Activated T-cell treated with anti-CD3 and anti-CD28 coated beads, Interleukin-2, amount 50 U/mL, for 72 hours (primary cell): ENCODE measurements around the gene CD180. TPM values are rescaled to one million over a fixed set of nuclear protein-coding genes. Genes with fewer than 3 reads are reported as not detected.
A peak's percentile ranks its signal among the peaks of the same experiment; 100 is the strongest.

Experiments used
- ATAC-seq, 2 donors: fragments of 150-1000 bp; cut with Tn5 transposase; replicated peaks in 1 of 2; 2 replicates each; pipeline ENCODE4 v1.10.0; 2021; ENCODE audit warnings: moderate library complexity in 2 of 2, mild to moderate bottlenecking in 1 of 2
- DNase-seq, 2 donors: peaks; one replicate each; pipeline ENCODE4 v3.0.0; 2021 to 2022; ENCODE audit warnings: mixed read lengths in 1 of 2
- H3K27ac Mint-ChIP-seq: one replicate; pipeline ENCODE4 v1.8.0; 2022; ENCODE audit warnings: mild to moderate bottlenecking, moderate library complexity, mixed read lengths
- H3K27me3 Mint-ChIP-seq: one replicate; pipeline ENCODE4 v1.8.0; 2022; ENCODE audit warnings: low read depth, mixed read lengths
- H3K36me3 Mint-ChIP-seq, 2 donors: one replicate each; pipeline ENCODE4 v1.8.0; 2022; ENCODE audit warnings: mixed read lengths in 2 of 2, mild to moderate bottlenecking in 1 of 2; ENCODE audit not compliant: insufficient read depth in 2 of 2
- H3K4me1 Mint-ChIP-seq: one replicate; pipeline ENCODE4 v1.8.0; 2022; ENCODE audit warnings: low read depth, mixed read lengths
- H3K4me3 Mint-ChIP-seq, 2 donors: one replicate each; pipeline ENCODE4 v1.8.0; 2022; ENCODE audit warnings: mild to moderate bottlenecking in 2 of 2, mixed read lengths in 2 of 2, moderate library complexity in 2 of 2
- H3K9me3 Mint-ChIP-seq, 2 donors: one replicate each; pipeline ENCODE4 v1.8.0; 2022; ENCODE audit warnings: mixed read lengths in 2 of 2
- total RNA-seq, 2 donors: library from RNA; stranded (reverse); gene quantifications; one replicate each; pipeline ENCODE4 v1.2.3, GENCODE V29; 2022

CD180 gene
- under 1 TPM; 0.05 to 0.14 TPM for total RNA-seq

GRCh38 chr5:67196537-67197059, at the start of gene CD180:
Gene CD180, minus strand, starts transcription at chr5:67196799. Its CDS starts 158 bp downstream, at chr5:67196641.
- Mint-ChIP-seq H3K4me1 (peaks cover 53% of the 10 kb centered on the region), H3K4me3 (no peak within 1 kb of the TSS), H3K9me3 (peaks cover 1 to 5% of the 10 kb centered on the region in 2 donors), H3K27me3 (no peaks in the 10 kb centered on the region), H3K27ac (no peak within 1 kb of the TSS), H3K36me3 (peaks cover 3 to 25% of the 10 kb centered on the region in 2 donors)
- ATAC-seq (no peak), DNase-seq (no peak)

GRCh38 chr5:67246108-67246507, 49.5 kb upstream of the CD180 start:
- no peaks in the 10 kb centered on the region for H3K9me3 Mint-ChIP-seq
- ATAC-seq (no peak), DNase-seq (peak in 1 of 2 donors; percentile 36)
- H3K4me1 Mint-ChIP-seq = peaks cover 8% of the 10 kb centered on the region
- H3K4me3 Mint-ChIP-seq = no peak overlapping the region
- H3K27ac Mint-ChIP-seq = no peak overlapping the region
- no peaks in the 10 kb centered on the region for H3K36me3 Mint-ChIP-seq
- no peaks in the 10 kb centered on the region for H3K27me3 Mint-ChIP-seq

DNA sequence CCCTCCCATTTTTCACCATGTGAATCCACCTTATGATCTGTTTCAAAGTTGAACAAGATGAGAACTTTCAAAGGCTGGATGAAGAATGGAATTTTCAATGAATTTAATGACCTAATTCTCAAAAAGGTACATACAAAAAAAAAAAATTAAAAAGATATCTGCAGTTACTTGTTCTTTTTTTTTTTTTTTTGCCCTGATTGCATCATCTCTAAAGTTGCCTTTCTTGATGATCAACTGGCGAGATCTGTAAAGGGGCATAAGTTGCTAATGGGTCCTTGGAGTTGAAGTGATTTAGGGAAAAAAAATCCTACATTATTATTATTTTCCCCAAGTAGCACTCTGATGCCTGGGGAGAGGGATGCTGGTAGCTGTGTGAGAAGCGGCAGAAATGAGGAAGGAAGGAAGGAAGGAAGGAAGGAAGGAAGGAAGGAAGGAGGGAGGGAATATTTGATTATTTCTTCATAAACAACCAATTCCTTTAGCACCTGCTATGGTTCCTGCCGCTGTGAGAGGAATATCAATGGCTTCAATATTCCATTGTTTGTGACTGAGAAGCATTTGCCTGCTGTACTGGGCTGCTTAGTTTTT, 48.8 kb upstream of the CD180 start:
- Mint-ChIP-seq H3K27me3 (no peaks in the 10 kb centered on the region), H3K36me3 (no peaks in the 10 kb centered on the region), H3K4me3 (no peak overlapping the region), H3K9me3 (no peaks in the 10 kb centered on the region), H3K27ac (peak overlapping the region; percentile 60), H3K4me1 (peaks cover 11% of the 10 kb centered on the region)
- DNase-seq = no peak
- ATAC-seq = no peak

GRCh38 chr5:67244345-67244793, 47.8 kb upstream of the CD180 start:
- H3K27ac Mint-ChIP-seq = no peak overlapping the region
- no peak for DNase-seq
- H3K4me1 Mint-ChIP-seq = peaks cover 11% of the 10 kb centered on the region
- no peaks in the 10 kb centered on the region for H3K36me3 Mint-ChIP-seq
- ATAC-seq = no peak
- H3K4me3 Mint-ChIP-seq = no peak overlapping the region
- no peaks in the 10 kb centered on the region for H3K27me3 Mint-ChIP-seq
- H3K9me3 Mint-ChIP-seq = no peaks in the 10 kb centered on the region

DNA sequence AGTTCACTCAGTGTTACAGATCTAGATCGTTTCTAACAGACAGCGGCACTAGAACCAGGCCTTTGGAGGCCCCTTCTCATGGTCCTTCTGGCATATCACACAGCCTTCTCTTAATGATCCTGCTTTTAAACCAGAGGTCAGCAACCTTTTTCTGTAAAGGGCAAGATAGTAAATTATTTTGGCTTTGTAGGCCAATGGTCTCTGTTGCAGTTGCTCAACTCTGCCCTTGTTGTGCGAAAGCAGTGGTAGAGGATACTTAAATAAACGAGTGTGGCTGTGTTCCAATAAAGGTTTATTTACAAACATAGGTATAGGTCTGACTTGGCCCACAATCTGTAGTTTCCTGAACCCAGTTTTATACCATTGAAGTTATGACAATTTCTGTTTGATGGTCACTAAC, 47.3 kb upstream of the CD180 start:
- Mint-ChIP-seq H3K4me1 (peaks cover 11% of the 10 kb centered on the region), H3K27ac (no peak overlapping the region), H3K4me3 (no peak overlapping the region), H3K9me3 (no peaks in the 10 kb centered on the region), H3K27me3 (no peaks in the 10 kb centered on the region), H3K36me3 (no peaks in the 10 kb centered on the region)
- DNase-seq (no peak), ATAC-seq (no peak)

GRCh38 chr5:67243349-67243748, 46.8 kb upstream of the CD180 start:
- no peak overlapping the region for H3K4me3 Mint-ChIP-seq
- ATAC-seq = no peak

DNA sequence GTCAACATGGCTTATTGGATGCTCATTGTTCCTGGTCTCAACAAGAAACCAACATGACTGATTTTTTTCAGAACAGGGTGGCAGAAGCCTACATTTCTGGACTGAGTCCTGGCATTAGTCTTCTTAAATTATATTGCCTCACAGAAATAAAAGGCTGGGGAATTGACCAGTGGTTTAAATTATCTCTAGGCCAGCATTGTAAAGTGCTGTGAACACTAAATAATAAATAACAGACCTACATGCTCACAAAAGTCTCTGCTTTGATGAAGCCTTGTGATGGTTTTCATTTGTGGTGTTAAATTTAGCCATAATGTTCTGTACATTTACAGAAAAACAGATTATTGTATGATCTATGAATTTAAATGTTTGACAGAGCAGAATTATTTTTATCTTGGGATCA, 44.7 kb upstream of the CD180 start:
- H3K27ac Mint-ChIP-seq = no peak overlapping the region
- no peak for ATAC-seq
- no peaks in the 10 kb centered on the region for H3K36me3 Mint-ChIP-seq
- no peaks in the 10 kb centered on the region for H3K9me3 Mint-ChIP-seq
- H3K4me1 Mint-ChIP-seq = peaks cover 11% of the 10 kb centered on the region
- no peak overlapping the region for H3K4me3 Mint-ChIP-seq
- peaks cover 2% of the 10 kb centered on the region for H3K27me3 Mint-ChIP-seq
- DNase-seq = no peak

More at GRCh38 chr5:67243349-67243748, 46.8 kb upstream of the CD180 start:
- Mint-ChIP-seq H3K9me3 (no peaks in the 10 kb centered on the region), H3K4me1 (peaks cover 11% of the 10 kb centered on the region), H3K36me3 (no peaks in the 10 kb centered on the region), H3K27me3 (no peaks in the 10 kb centered on the region), H3K27ac (no peak overlapping the region)
- DNase-seq = no peak

DNA sequence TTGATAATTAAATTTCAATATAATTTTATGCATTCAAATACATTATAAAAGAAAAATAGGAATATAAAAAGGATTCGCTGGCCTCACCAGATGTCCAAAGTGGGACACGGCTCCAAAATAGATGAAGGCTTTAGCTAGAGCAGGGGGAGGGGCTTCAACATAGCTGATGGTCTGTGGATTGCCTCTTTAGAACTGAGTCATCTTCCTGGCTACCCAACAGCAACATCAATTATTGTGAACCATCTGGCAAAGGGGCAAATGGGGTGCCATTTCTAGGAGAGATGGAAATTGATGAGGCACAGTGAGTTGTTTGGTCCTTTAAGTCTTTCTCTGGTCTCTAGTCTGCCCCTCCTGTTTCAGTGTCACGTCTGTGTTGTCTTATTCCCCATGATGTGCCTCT, 44.2 kb upstream of the CD180 start:
- Mint-ChIP-seq H3K36me3 (no peaks in the 10 kb centered on the region), H3K27ac (no peak overlapping the region), H3K4me3 (no peak overlapping the region), H3K27me3 (peaks cover 7% of the 10 kb centered on the region), H3K4me1 (peaks cover 11% of the 10 kb centered on the region), H3K9me3 (no peaks in the 10 kb centered on the region)
- no peak for DNase-seq
- ATAC-seq = no peak

GRCh38 chr5:67240065-67240464, 43.5 kb upstream of the CD180 start:
- Mint-ChIP-seq H3K9me3 (no peaks in the 10 kb centered on the region), H3K27ac (no peak overlapping the region), H3K4me3 (no peak overlapping the region), H3K27me3 (peaks cover 12% of the 10 kb centered on the region), H3K36me3 (no peaks in the 10 kb centered on the region), H3K4me1 (peaks cover 5% of the 10 kb centered on the region)
- ATAC-seq (no peak), DNase-seq (no peak)

DNA sequence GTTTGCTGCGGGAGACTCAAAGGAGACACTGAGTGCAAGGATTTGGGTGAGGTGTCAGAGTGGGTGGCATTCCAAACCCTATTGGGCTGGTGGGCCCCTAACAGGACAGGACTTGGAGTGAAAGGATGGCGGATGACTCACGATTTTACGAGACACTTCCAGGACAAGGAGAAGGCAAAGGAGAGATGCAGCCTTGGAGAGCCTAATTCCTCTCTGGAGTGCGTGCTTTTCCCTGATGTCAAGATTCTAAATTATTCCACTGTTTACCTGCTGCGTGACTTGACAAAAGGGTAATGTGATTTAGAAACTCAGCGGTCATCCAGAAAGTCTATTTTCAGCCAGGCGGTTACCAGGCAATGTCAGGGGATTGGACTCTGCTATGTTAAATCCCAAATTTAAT, 41.6 kb upstream of the CD180 start:
- Mint-ChIP-seq H3K27me3 (peaks cover 18% of the 10 kb centered on the region), H3K36me3 (no peaks in the 10 kb centered on the region), H3K27ac (no peak overlapping the region), H3K4me1 (peaks cover 9% of the 10 kb centered on the region), H3K9me3 (no peaks in the 10 kb centered on the region), H3K4me3 (no peak overlapping the region)
- no peak for DNase-seq
- ATAC-seq = no peak

GRCh38 chr5:67235399-67236110, 39.0 kb upstream of the CD180 start:
- ATAC-seq (no peak), DNase-seq (no peak)
- Mint-ChIP-seq H3K36me3 (no peaks in the 10 kb centered on the region), H3K27me3 (peaks cover 18% of the 10 kb centered on the region), H3K4me1 (peaks cover 4% of the 10 kb centered on the region), H3K4me3 (no peak overlapping the region), H3K27ac (no peak overlapping the region), H3K9me3 (no peaks in the 10 kb centered on the region)

- no peaks in the 10 kb centered on the region for H3K9me3 Mint-ChIP-seq
- no peak for ATAC-seq
- no peak overlapping the region for H3K27ac Mint-ChIP-seq
- no peaks in the 10 kb centered on the region for H3K36me3 Mint-ChIP-seq
- H3K27me3 Mint-ChIP-seq = peaks cover 18% of the 10 kb centered on the region
- H3K4me3 Mint-ChIP-seq = no peak overlapping the region
- peaks cover 4% of the 10 kb centered on the region for H3K4me1 Mint-ChIP-seq
- DNase-seq = no peak
Measured at GRCh38 chr5:67234671-67235176, 38.1 kb upstream of the CD180 start.

GRCh38 chr5:67233075-67233474, 36.5 kb upstream of the CD180 start:
- Mint-ChIP-seq H3K9me3 (no peaks in the 10 kb centered on the region), H3K36me3 (no peaks in the 10 kb centered on the region), H3K4me3 (no peak overlapping the region), H3K4me1 (peaks cover 4% of the 10 kb centered on the region), H3K27me3 (peaks cover 18% of the 10 kb centered on the region), H3K27ac (no peak overlapping the region)
- no peak for DNase-seq
- ATAC-seq = no peak
